NCI-H1694 (cell line): Measurements from ENCODE around the gene PGGHG.
"Not testable (repeated sequence)": the region's sequence is repeated elsewhere in the genome, so short reads cannot be mapped to it uniquely, and the experiment has no call there.

Experiments used
- DNase-seq: peaks from one replicate; lab custom pipeline; 2025; lab: John Stamatoyannopoulos, UW

The PGGHG gene

DNA sequence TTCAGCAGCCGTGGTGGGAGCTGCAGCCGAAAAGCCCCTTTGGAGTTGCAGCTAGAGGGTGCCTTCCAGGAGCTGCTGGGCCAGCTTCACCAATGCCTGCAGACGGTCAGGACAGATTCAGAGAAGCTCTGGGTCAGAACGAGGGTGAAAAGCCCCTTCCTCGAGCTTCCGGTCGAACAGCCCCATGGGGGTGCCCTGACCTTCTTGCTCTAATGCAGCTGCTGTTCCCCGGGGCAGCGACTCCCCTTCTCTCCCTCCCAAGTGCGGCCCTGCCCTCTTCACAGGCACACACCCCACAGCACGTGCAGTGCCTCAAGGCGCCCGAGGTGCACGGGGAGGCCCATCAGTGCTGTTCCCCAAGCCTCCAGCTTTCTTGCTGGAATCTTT lies 41.4 kb downstream of the PGGHG start:
- DNase-seq = no peak

DNA sequence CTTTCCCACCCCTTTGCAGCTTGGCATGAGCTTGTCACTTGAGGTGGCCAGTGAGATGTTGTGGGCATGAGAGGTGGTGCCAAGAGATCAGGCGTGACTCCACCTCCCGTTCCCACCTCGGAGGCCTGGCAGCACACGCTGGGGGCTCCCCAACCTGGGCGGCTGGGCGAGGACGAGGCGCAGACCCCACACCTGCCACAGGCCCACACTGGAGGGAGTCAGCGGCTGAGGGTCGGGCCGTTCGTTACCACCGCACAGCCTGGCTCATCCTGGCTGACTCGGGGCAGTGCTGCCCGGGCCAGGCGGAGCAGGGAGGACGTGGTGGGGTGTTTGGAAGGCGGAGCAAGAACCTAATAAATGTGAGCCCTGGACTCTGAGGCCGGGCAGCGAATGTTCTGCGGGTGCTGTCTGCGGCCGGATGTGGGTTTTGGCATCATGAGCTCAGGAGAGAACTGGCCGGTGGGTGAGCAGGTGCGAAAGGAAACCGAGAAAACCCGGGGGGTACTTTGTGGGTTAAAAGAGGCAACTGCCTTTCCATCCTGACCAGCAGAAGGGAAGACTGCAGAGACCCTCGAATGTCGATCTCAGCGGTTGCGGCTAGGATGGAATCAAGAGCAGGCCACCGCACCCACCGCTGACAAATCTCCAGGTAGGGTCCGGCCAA lies 41.9 kb downstream of the PGGHG start:
- no peak for DNase-seq

DNA sequence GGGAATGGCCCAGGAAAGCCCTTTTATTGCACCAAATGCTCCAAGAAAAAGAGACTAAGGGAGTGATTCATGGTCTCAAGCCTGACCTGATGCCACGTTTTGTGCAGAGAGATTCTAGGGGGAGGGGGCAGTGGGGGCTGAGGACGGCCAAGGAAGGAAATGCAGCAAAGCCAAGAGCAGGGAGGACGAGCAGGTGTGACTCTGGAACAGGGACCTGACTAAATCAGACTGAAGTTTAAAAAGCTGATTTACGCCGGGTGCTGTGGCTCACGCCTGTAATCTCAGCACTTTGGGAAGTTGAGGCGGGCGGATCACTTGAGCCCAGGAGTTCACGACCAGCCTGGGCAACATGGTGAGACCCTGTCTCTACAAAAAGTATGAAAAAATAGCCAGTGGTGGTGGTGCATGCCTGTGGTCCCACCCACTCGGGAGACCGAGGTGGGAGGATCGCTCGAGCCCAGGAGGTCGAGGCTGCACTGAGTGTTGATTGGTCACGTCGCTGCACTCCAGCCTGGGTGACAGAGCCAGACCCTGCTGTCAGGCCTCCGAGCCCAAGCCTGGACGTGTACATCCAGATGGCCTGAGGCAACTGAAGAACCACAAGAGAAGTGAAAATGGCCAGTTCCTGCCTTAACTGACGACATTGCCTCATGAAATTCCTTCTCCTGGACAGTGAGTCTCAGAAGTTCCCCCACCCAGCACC lies 42.6 kb downstream of the PGGHG start:
- no peak for DNase-seq

DNA sequence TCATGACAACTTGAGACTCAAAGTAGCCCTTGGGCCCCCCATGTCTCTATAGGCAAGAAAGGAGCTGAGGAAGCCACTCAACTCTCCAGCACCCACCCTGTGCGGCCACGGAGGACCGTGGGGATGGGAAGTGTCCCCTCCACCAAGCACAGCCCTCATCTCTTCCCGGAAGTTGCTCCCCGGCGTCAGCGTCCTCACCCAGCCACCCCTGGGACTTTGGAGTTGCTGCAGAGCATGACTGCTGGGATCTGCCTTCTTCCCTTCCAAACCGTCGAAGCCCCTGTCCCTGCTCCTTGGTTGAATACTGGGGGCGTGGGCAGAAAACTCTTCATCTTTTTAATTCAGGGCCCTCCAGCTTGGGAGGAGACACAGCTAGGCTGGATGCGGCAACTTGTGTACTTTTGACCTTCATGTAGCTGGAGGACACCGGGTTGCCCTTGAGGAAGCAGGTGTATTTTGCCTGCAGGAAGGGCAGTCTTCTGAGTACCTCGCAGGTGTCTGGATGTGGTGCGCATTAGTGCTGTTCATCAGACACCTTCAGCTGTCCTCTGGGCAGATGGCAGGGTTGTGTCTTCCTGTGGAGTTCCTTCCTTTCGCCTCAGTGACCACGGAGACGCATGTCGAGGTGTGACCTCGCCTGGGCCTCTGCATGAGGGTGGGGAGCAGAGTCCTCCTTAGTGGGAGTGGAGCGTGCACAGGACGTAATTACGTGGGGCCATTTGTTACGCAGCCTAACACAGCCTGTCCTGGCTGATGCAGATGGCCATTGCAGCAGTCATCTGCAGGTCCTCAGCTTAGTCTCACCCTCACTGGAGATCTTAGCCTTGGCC lies 43.9 kb downstream of the PGGHG start:
- DNase-seq = no peak

DNA sequence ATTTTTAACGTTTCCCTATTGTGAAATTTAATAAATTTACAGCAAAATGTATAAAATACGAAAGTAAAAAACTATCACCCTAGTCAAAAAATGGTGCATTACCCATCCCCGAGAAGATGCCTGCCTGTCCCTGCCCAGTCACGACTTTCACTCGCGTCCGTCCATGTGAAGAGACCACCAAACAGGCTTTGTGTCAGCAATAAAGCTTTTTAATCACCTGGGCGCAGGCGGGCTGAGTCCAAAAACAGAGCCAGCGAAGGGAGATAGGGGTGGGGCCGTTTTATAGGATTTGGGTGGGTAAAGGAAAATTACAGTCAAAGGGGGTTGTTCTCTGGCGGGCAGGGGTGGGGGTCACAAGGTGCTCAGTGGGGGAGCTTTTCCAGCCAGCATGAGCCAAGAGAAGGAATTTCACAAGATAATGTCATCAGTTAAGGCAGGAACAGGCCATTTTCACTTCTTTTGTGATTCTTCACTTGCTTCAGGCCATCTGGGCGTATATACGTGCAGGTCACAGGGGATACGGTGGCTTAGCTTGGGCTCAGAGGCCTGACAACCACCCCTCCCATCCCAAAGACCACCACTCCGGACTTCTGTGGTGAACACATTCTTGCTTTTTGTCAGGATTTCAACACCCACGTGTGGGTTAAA lies 44.8 kb downstream of the PGGHG start:
- DNase-seq = not testable (repeated sequence)

DNA sequence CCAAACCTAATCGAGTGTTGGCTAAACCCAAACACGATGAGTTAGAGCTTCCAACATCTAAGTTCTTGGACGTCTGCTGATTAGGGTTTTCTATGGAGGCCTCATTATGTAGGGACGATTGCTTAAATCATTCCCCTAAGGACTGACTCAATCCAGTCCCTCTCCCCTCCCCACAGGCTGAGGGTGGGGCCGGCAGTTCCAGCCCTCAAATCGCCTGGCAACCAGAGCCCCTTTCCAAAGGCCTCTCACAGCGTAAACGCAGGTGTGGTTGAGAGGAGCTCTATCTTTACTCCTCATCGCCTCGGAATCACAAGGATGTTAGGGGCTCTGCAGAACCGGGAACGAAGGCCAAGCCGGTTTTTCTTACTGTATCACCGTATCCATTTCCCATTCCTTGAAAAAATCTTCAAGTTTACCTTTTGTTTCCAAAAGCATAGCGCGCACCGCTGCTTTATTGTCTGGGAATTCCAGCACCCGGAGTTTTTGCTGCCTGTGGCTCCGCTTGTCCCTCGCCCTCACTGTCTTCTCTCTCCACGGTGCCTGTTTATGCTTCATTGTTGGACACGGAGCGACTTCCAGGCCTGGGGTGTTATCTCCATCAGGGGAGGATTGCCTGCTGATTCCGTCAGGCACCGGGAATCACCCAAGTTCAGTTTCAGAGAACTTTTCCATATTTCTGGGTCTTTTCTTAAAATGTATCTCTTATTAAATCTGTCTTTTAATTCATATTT lies 45.5 kb downstream of the PGGHG start:
- DNase-seq = no peak

DNA sequence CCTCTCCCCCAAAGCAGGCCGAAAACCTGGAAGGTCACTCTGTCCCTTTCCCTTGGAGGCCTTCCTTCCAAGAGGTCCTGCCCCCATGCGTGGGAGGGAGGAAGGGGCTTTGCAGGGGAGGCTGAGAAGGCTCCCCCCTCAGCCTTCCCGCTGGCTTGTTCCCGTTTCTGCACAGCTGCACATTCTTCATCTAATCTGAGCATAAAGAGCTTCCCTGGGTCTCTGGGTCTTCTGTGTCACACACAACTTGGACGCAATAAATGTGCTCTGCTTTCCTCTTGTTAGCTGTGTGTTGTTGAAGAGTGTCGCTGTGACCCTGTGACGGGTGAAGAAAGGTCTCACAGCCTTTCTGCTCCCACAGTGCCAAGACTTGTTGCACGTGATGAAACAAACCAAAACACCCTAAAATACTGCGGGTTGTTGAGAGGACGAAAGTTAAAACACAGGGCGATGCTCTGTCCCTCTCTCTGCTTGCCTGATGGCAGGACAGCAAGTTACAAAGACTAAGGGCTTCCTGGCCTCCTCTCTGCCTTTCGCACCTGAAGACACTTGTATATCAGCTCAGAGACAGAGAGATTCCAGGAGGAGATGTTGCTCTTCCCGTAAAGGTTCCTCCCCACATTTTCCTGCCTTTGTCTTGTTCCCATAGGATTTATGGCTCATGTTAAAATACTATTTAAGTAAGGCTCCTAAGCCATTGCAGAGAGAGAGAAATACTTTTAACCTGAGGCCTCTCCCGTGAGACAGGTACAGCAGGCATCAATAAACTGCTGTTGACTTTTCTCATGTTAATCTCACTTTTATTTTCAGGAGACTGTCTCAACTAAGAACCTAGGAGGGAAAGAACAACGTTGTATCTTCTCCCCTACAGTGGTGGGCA lies 47.1 kb downstream of the PGGHG start:
- no peak for DNase-seq

DNA sequence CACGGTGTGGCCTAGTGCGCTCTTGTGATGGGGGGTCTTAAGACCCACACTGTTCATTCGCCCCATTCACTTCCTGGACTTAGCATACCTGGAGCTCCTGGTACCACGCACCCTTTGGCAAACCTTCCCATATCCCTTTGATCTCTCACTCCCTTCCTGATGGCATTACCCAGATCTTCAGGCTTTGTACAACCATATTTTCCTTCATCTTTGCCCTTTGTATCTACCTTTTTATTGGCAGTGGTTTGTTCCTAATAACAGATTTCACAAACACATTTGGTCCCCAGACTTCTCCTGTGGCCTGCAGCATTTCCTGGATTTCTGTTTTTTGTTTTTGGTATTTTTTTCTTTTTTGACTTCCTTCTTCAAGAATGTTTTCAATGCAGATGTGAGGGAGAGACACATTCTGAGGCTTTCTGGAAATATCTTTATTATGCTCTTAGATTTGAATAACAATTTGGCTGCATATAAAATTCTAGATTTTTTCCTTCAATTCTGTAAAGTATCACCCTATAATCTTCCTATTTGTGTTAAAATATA lies 47.8 kb downstream of the PGGHG start:
- no peak for DNase-seq

DNA sequence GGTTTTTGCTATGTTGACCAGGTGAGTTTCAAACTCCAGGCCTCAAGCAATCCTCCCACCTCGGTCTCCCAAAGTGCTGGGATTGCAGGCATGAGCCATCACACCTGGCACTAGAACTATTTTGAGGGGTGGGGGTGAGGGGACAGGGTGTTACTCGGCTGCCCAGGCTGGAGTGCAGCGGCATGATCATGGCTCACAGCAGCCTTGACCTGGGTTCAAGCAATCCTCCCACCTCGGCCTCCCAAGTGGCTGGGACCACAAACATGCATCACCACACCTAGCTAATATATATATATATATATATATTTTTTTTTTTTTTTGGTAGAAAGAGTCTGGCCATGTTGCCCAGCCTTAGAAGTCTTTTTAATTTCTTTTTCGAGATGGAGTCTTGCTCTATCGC lies 48.8 kb downstream of the PGGHG start:
- no peak for DNase-seq

DNA sequence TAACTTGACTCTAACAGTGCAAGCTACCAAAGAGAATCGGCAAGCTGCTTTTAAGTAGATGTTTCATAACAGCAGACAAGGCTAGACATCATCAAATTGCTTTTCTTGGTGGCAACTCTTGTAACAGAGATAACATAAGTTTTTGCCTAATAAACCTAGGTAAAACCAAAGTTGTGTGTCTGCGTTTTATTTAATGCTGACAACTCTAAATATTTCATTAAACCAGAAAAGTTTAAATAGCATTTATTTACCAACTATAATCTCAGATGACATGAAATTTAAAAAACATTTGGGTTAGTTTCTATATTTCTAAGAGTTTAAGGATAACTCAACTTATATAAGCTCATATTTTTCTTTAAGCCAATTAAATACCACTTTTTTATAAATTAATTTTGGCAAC lies 51.0 kb downstream of the PGGHG start:
- DNase-seq = no peak

DNA sequence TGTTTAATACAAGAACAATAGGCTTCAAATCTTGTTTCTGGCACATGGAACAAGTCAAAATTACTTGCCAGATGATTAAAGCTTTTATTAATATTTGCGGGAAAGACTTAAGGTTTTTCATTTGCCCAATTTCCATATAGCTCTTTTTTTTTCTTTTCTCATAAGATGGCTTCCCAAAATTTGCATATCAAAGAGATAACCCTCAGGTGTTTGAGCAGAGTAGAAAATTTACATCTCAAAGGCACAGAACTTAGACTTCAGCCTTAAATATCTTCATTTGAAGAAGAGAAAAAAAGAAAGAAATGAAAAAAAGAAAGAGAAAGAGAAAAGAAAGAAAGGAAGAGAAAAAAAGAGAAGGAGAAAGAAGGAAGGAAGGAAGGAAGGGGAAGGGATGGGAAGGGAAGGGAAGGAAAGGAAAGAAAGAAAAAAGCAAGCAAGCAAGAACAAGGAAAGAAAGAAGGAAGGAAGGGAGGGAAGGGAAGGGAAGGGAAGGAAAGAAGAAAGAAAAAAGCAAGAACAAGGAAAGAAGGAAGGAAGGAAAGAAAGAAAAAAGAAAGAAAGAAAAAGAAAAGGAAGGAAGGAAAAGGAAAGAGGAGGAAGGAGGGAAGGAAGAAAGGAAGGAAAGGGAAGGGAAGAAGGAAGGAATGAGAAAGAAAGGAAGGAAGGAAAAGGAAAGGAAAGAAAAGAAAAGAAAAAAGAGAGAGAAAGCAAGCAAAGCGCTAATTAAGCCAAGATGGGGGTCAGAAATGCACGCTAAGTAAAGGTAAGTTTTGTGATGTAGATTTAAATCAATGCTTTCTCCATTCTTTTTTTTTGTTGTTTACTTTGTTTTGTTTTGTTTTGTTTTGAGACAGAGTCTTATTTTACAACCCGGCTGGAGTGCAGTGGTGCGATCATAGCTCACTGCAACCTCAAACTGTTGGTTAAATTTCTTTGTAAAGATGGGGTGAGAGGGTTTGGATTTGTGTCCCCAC lies 51.9 kb downstream of the PGGHG start:
- DNase-seq = no peak

DNA sequence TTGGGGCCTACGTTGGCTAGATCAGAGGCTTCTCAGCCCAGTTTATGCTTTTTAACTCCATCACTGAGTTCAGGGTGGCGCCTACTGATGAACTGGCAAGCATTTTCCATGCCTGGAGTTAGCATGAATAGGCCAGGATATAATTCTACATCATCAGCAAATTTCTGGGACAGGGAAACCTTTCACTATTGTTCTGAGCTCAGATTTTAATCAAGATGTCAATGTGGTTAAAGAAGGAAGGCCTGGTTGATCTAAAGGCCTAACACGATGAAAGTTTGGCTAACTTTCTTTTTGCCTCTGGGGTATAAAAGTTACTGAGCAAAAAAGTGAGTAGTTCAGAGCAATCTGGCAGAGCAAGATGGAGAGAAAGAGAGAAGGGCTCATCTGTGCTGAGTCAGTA lies 53.4 kb downstream of the PGGHG start:
- DNase-seq = no peak

DNA sequence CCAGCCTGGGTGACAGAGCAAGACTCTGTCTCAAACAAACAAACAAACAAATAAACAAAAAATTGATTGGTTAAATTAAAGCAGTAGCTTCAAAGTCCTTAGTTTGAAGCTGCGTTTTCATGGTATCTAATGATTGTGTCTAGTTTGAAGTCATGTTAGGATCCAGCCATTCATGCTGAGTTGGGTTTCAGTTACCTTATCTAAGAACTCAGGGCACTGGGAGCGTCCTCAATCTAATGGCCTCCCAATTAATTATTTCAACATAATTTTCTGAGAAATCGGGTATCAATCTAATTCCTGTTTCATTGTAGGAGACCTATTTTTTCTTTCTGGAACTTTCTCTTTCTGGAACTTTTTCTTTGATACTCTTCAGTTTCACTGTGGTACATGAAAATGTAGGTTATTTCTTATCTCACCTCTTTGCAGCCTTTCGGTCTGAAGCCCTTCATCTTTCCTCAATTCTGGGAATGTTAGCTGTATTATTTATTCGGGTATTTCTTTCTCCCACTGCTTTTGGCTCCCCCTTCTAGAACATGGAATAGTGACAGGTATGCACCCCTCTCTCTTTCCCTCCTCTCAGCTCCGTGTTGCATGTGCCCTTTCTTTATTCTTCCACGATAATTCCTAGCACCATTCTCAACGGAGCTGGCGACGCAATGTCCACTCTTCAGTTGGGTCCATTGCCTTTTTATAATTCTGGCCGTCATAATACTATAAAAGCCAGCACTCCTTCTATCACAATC lies 56.1 kb downstream of the PGGHG start:
- no peak for DNase-seq
